Trophoblast cell (in vitro differentiated cells and primary cell): Measurements from ENCODE around the gene ZNF525.
"Not testable (repeated sequence)": the region's sequence is repeated elsewhere in the genome, so short reads cannot be mapped to it uniquely, and the experiment has no call there.

Source experiments
- DNase-seq, 2 donors: peaks; one replicate each; pipeline ENCODE4 v3.0.0-alpha.2; 2016
- H2AFZ ChIP-seq: 2 replicates; pipeline ENCODE4 v1.6.1; 2013; ENCODE audit warnings: low read length, moderate library complexity, mild to moderate bottlenecking; ENCODE audit not compliant: insufficient read depth, poor library complexity
- H2AK5ac ChIP-seq: 2 replicates; pipeline ENCODE4 v1.6.1; 2013; ENCODE audit warnings: mild to moderate bottlenecking, low read length
- H2BK120ac ChIP-seq: 2 replicates; pipeline ENCODE4 v1.6.1; 2013; ENCODE audit warnings: low read length, mild to moderate bottlenecking, moderate library complexity; ENCODE audit not compliant: insufficient read depth, poor library complexity
- H2BK12ac ChIP-seq: 2 replicates; pipeline ENCODE4 v1.6.1; 2013; ENCODE audit warnings: mild to moderate bottlenecking, low read length, moderate library complexity
- H2BK5ac ChIP-seq: 2 replicates; pipeline ENCODE4 v1.6.1; 2013; ENCODE audit warnings: low read length, low read depth, moderate library complexity, mild to moderate bottlenecking; ENCODE audit not compliant: poor library complexity
- H3K14ac ChIP-seq: 2 replicates; pipeline ENCODE4 v1.6.1; 2013; ENCODE audit warnings: mild to moderate bottlenecking, low read length
- H3K18ac ChIP-seq: 2 replicates; pipeline ENCODE4 v1.6.1; 2013; ENCODE audit warnings: mild to moderate bottlenecking, low read length
- H3K23ac ChIP-seq: 2 replicates; pipeline ENCODE4 v1.6.1; 2013; ENCODE audit warnings: low read length
- H3K27ac ChIP-seq: 2 replicates; pipeline ENCODE4 v1.5.1; 2013; ENCODE audit warnings: low read depth, mild to moderate bottlenecking, inconsistent platforms, low read length, moderate library complexity
- H3K27me3 ChIP-seq: 2 replicates; pipeline ENCODE4 v1.6.1; 2013; ENCODE audit warnings: inconsistent platforms, mild to moderate bottlenecking, low read length, moderate library complexity; ENCODE audit not compliant: insufficient read depth
- H3K36me3 ChIP-seq, 2 experiments: 1 replicate in 1 of 2; 2 replicates in 1 of 2; pipeline ENCODE4 v1.6.1; 2013; ENCODE audit warnings: low read length in 2 of 2, mild to moderate bottlenecking in 2 of 2, moderate library complexity in 1 of 2; ENCODE audit not compliant: insufficient read depth in 2 of 2, control insufficient read depth in 1 of 2
- H3K4ac ChIP-seq: 2 replicates; pipeline ENCODE4 v1.6.1; 2013; ENCODE audit warnings: low read depth, mild to moderate bottlenecking, low read length, moderate library complexity
- H3K4me1 ChIP-seq, 2 experiments: 1 replicate in 1 of 2; 2 replicates in 1 of 2; pipeline ENCODE4 v1.6.1; 2013; ENCODE audit warnings: low read length in 2 of 2, mild to moderate bottlenecking in 2 of 2, moderate library complexity in 1 of 2; ENCODE audit not compliant: insufficient read depth in 2 of 2, control insufficient read depth in 1 of 2
- H3K4me2 ChIP-seq: 2 replicates; pipeline ENCODE4 v1.6.1; 2013; ENCODE audit warnings: inconsistent platforms, mild to moderate bottlenecking, low read length, moderate library complexity
- H3K4me3 ChIP-seq: 2 replicates; pipeline ENCODE4 v1.5.1; 2013; ENCODE audit warnings: mild to moderate bottlenecking, low read depth, low read length, inconsistent platforms
- H3K79me1 ChIP-seq: one replicate; pipeline ENCODE4 v1.6.1; 2013; ENCODE audit warnings: low read length
- H3K79me2 ChIP-seq: 2 replicates; pipeline ENCODE4 v1.6.1; 2013; ENCODE audit warnings: low read length, mild to moderate bottlenecking; ENCODE audit not compliant: control insufficient read depth, insufficient read depth, poor library complexity
- H3K9ac ChIP-seq: 2 replicates; pipeline ENCODE4 v1.6.1; 2013; ENCODE audit warnings: mild to moderate bottlenecking, low read length
- H3K9me3 ChIP-seq: 2 replicates; pipeline ENCODE4 v1.6.1; 2013; ENCODE audit warnings: low read depth, mild to moderate bottlenecking, control low read depth, inconsistent platforms, low read length; ENCODE audit not compliant: insufficient read depth
- H4K12ac ChIP-seq: 2 replicates; pipeline ENCODE4 v1.6.1; 2013; ENCODE audit warnings: low read depth, mild to moderate bottlenecking, low read length, moderate library complexity
- H4K8ac ChIP-seq: 2 replicates; pipeline ENCODE4 v1.6.1; 2013; ENCODE audit warnings: low read depth, mild to moderate bottlenecking, low read length, moderate library complexity
- H4K91ac ChIP-seq: one replicate; pipeline ENCODE4 v1.6.1; 2013; ENCODE audit warnings: low read depth, mild to moderate bottlenecking, low read length, moderate library complexity
- WGBS: extraction: QIAGEN DNeasy Blood & Tissue Kit; methylation state at CpG from one replicate; pipeline ENCODE4 v1.1.7; 2013; ENCODE audit warnings: missing lambda C conversion rate; ENCODE audit not compliant: insufficient read length, insufficient coverage; ENCODE audit errors: extremely low coverage; 5-methylcytosine and 5-hydroxymethylcytosine counted together

The ZNF525 gene

GRCh38 chr19:53395840-53396524, 30.5 kb downstream of the ZNF525 start:
- not testable (repeated sequence) for H3K79me1 ChIP-seq, H3K4me1 ChIP-seq, H2AK5ac ChIP-seq, H3K23ac ChIP-seq, H3K27me3 ChIP-seq, H3K79me2 ChIP-seq, DNase-seq, H3K18ac ChIP-seq, H2BK12ac ChIP-seq, H3K9me3 ChIP-seq, H4K12ac ChIP-seq
- Histone ChIP-seq H4K91ac (peak overlapping the region; percentile 54), H2AFZ (peak overlapping the region; percentile 84), H2BK120ac (peak overlapping the region; percentile 57), H3K4me2 (peak overlapping the region; percentile 95), H3K4me3 (peak overlapping the region; percentile 84), H3K27ac (peak overlapping the region; percentile 34), H3K36me3 (peaks cover 15 to 18% of the 10 kb centered on the region in 2 experiments), H3K14ac (peak overlapping the region; percentile 79), H3K9ac (peak overlapping the region; percentile 86), H2BK5ac (peak overlapping the region; percentile 25), H3K4ac (peak overlapping the region; percentile 10), H4K8ac (peak overlapping the region; percentile 80)
- WGBS: no CpG with 5 or more reads among the region's 9 CpGs

GRCh38 chr19:53396525-53396868, 31.0 kb downstream of the ZNF525 start:
- no peak for DNase-seq
- Histone ChIP-seq H3K79me2 (peaks cover 6% of the 10 kb centered on the region), H3K4me2 (peak overlapping the region; percentile 50)

GRCh38 chr19:53397918-53398317, 32.4 kb downstream of the ZNF525 start:
- not testable (repeated sequence) for H4K12ac ChIP-seq, H2BK5ac ChIP-seq, H2BK120ac ChIP-seq, H3K9me3 ChIP-seq, H2AFZ ChIP-seq, H3K9ac ChIP-seq, H3K4ac ChIP-seq, H2AK5ac ChIP-seq, H3K79me2 ChIP-seq, H4K8ac ChIP-seq, H3K18ac ChIP-seq, H3K79me1 ChIP-seq, H4K91ac ChIP-seq, H3K27ac ChIP-seq, H3K4me2 ChIP-seq, H3K4me3 ChIP-seq, H3K14ac ChIP-seq, H2BK12ac ChIP-seq, H3K27me3 ChIP-seq, H3K4me1 ChIP-seq, H3K23ac ChIP-seq
- peak; percentile 55 to 72 for DNase-seq
- peaks cover 27 to 30% of the 10 kb centered on the region in 2 experiments for H3K36me3 ChIP-seq
- WGBS: no CpG with 5 or more reads among the region's 1 CpG

More at GRCh38 chr19:53396525-53396868, 31.0 kb downstream of the ZNF525 start:
- H4K91ac ChIP-seq: no peak overlapping the region
- H2AFZ ChIP-seq: no peak overlapping the region
- peaks cover 8% of the 10 kb centered on the region for H3K79me1 ChIP-seq
- H3K4me3 ChIP-seq: no peak overlapping the region
- no peak overlapping the region for H3K27ac ChIP-seq
- H3K23ac ChIP-seq: no peak overlapping the region
- H2AK5ac ChIP-seq: no peak overlapping the region
- H4K8ac ChIP-seq: no peak overlapping the region
- H3K14ac ChIP-seq: no peak overlapping the region
- no CpG with 5 or more reads among the region's 1 CpG for WGBS
- no peak overlapping the region for H3K18ac ChIP-seq
- H3K9me3 ChIP-seq: no peaks in the 10 kb centered on the region
- H2BK5ac ChIP-seq: no peak overlapping the region
- H2BK120ac ChIP-seq: no peak overlapping the region
- peaks cover 3 to 5% of the 10 kb centered on the region in 2 experiments for H3K4me1 ChIP-seq
- H3K9ac ChIP-seq: no peak overlapping the region
- no peak overlapping the region for H2BK12ac ChIP-seq
- H3K27me3 ChIP-seq: no peaks in the 10 kb centered on the region
- no peak overlapping the region for H3K4ac ChIP-seq
- H4K12ac ChIP-seq: no peak overlapping the region
- peaks cover 18 to 20% of the 10 kb centered on the region in 2 experiments for H3K36me3 ChIP-seq

DNA sequence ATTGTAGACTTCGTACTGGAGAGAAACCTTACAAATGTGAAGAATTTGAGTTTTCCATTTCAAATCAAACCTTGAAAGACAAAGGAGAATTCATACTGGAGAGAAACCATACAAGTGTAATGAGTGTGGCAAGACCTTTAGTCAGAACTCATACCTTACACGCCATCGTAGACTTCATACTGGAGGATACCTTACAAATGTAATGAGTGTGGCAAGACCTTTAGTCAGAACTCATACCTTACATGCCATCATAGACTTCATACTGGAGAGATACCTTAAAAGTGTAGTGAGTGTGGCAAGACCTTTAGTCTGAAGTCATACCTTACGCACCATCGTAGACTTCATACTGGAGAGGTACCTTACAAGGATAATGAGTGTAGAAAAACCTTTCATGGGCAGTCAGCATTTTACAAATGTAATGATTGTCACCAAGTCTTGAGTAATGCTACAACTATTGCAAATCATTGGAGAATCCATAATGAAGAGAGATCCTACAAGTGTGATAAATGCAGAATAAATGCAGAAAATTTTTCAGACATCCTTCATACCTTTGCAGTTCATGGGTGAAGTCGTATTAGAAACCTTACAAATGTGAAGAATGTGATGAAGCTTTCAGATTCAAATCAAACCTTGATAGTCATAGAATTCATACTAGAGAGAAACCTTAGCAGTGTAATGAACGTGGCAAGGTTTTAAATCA, 44.1 kb downstream of the ZNF525 start:
- Histone ChIP-seq H3K4me3 (no peak overlapping the region), H2BK12ac (no peak overlapping the region), H3K9ac (no peak overlapping the region), H2AK5ac (no peak overlapping the region), H3K79me1 (no peaks in the 10 kb centered on the region), H3K36me3 (peaks cover 18 to 27% of the 10 kb centered on the region in 2 experiments), H3K14ac (no peak overlapping the region), H3K18ac (no peak overlapping the region), H3K9me3 (peaks cover 10% of the 10 kb centered on the region), H2BK5ac (no peak overlapping the region), H3K23ac (no peak overlapping the region), H3K27ac (no peak overlapping the region), H3K4me1 (no peaks in the 10 kb centered on the region), H3K4me2 (no peak overlapping the region), H2BK120ac (no peak overlapping the region), H4K12ac (no peak overlapping the region), H4K91ac (no peak overlapping the region), H4K8ac (no peak overlapping the region), H3K27me3 (no peaks in the 10 kb centered on the region), H2AFZ (no peak overlapping the region), H3K79me2 (no peaks in the 10 kb centered on the region), H3K4ac (no peak overlapping the region)
- no CpG with 5 or more reads among the region's 7 CpGs for WGBS
- DNase-seq: peak; percentile 61 to 89
